Measurements from ENCODE around the gene HAUS1. TPM values are rescaled to one million over a fixed set of nuclear protein-coding genes. Genes with fewer than 3 reads are reported as not detected.
"Not testable (repeated sequence)": the region's sequence is repeated elsewhere in the genome, so short reads cannot be mapped to it uniquely, and the experiment has no call there.

Gene HAUS1
- polyA plus RNA-seq, 3 donors = 12.1 to 50.4 (median 34.6) TPM

DNA sequence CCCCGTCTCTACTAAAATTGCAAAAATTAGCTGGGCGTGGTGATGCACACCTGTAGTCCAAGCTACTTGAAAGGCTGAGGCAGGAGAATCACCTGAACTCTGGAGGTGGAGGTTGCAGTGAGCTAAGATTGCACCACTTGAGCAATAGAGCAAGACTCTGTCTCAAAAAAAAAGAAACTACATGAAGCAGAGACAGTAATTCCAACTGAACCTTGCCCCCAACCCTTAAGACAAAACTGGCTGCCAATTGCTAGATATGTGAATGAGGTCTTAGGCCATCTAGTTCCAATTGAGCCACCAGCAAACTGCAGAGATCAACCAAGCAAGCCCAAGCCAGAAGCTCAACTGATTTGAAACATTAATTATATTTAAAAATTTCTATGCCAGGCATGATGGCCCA lies 25.9 kb downstream of the HAUS1 start:
- Mint-ChIP-seq H3K4me1 (no peaks in the 10 kb centered on the region), H3K27ac (no peak overlapping the region), H3K9me3 (no peaks in the 10 kb centered on the region), H3K36me3 (peaks cover 50 to 68% of the 10 kb centered on the region in 2 donors), H3K4me3 (no peak overlapping the region), H3K27me3 (ENCODE audit: low read depth in 3 of 3) (peaks cover 0 to 2% (median 0%) of the 10 kb centered on the region in 3 donors)
- Histone ChIP-seq H3K4me3 (replicated peaks in 1 of 3; ENCODE audit: low read depth in 2 of 3, low read length in 3 of 3) (no peak overlapping the region), H3K9ac (ENCODE audit: insufficient read depth, low read length, poor library complexity, severe bottlenecking) (no peak overlapping the region), H3K9me3 (replicated peaks in 1 of 2; ENCODE audit: control insufficient read depth in 1 of 2, insufficient read depth in 1 of 2, low read length in 2 of 2) (no peaks in the 10 kb centered on the region), H3K27me3 (ENCODE audit: control insufficient read depth in 2 of 2, insufficient read depth in 2 of 2, low read length in 2 of 2) (no peaks in the 10 kb centered on the region), H3K4me2 (replicated peaks; ENCODE audit: extremely low read depth, low read length, poor library complexity, severe bottlenecking) (no peak overlapping the region), H2AFZ (ENCODE audit: insufficient read depth, low read depth, low read length, poor library complexity, severe bottlenecking) (no peak overlapping the region), H4K20me1 (ENCODE audit: insufficient read depth, low read length) (no peaks in the 10 kb centered on the region), H3K4me1 (ENCODE audit: control insufficient read depth in 1 of 2, insufficient read depth in 2 of 2, low read length in 2 of 2) (no peaks in the 10 kb centered on the region), H3K36me3 (replicated peaks in 1 of 2; ENCODE audit: control insufficient read depth in 1 of 2, insufficient read depth in 2 of 2, low read length in 2 of 2) (peaks cover 49 to 50% of the 10 kb centered on the region in 2 donors), H3K79me2 (ENCODE audit: insufficient read depth, low read length) (no peaks in the 10 kb centered on the region), H3K27ac (ENCODE audit: low read depth in 1 of 2, low read length in 2 of 2) (no peak overlapping the region)
- TF ChIP-seq, protein P1, sequence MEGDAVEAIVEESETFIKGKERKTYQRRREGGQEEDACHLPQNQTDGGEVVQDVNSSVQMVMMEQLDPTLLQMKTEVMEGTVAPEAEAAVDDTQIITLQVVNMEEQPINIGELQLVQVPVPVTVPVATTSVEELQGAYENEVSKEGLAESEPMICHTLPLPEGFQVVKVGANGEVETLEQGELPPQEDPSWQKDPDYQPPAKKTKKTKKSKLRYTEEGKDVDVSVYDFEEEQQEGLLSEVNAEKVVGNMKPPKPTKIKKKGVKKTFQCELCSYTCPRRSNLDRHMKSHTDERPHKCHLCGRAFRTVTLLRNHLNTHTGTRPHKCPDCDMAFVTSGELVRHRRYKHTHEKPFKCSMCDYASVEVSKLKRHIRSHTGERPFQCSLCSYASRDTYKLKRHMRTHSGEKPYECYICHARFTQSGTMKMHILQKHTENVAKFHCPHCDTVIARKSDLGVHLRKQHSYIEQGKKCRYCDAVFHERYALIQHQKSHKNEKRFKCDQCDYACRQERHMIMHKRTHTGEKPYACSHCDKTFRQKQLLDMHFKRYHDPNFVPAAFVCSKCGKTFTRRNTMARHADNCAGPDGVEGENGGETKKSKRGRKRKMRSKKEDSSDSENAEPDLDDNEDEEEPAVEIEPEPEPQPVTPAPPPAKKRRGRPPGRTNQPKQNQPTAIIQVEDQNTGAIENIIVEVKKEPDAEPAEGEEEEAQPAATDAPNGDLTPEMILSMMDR (IDR thresholded peaks at IDR 0.05) = no peak
- 100% methylated on average over 2 of the region's 2 CpGs for WGBS (ENCODE audit: insufficient coverage)
- intact Hi-C loops (cut with micrococcal nuclease) = no loop called here
- no peak for DNase-seq

DNA sequence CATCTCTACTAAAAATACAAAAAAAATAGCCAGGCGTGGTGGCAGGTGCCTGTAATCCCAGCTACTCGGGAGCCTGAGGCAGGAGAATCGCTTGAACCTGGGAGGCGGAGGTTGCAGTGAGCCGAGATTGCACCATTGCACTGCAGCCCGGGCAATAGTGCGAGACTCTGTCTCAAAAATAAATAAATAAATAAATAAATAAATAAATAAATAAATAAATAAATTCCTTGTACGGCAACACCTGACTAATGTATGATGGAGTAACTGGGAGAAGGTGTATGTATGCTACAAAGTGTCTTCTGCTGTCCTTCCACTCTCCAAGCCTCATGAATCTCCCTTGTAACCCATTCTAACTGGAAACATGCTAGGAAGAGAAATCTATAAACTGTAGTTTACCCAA lies 26.4 kb downstream of the HAUS1 start:
- DNase-seq; H3K27ac Mint-ChIP-seq; H3K4me2 ChIP-seq (replicated peaks; ENCODE audit: extremely low read depth, low read length, poor library complexity, severe bottlenecking); H4K20me1 ChIP-seq (ENCODE audit: insufficient read depth, low read length); H3K9me3 ChIP-seq (replicated peaks in 1 of 2; ENCODE audit: control insufficient read depth in 1 of 2, insufficient read depth in 1 of 2, low read length in 2 of 2); H3K4me3 Mint-ChIP-seq; H3K79me2 ChIP-seq (ENCODE audit: insufficient read depth, low read length); H2AFZ ChIP-seq (ENCODE audit: insufficient read depth, low read depth, low read length, poor library complexity, severe bottlenecking); H3K9ac ChIP-seq (ENCODE audit: insufficient read depth, low read length, poor library complexity, severe bottlenecking); H3K4me3 ChIP-seq (replicated peaks in 1 of 3; ENCODE audit: low read depth in 2 of 3, low read length in 3 of 3); intact Hi-C loops (cut with micrococcal nuclease); H3K27me3 ChIP-seq (ENCODE audit: control insufficient read depth in 2 of 2, insufficient read depth in 2 of 2, low read length in 2 of 2); H3K9me3 Mint-ChIP-seq; H3K4me1 Mint-ChIP-seq; H3K4me1 ChIP-seq (ENCODE audit: control insufficient read depth in 1 of 2, insufficient read depth in 2 of 2, low read length in 2 of 2); H3K27ac ChIP-seq (ENCODE audit: low read depth in 1 of 2, low read length in 2 of 2); H3K27me3 Mint-ChIP-seq (ENCODE audit: low read depth in 3 of 3): not testable (repeated sequence)
- no CpG with 5 or more reads among the region's 8 CpGs for WGBS (ENCODE audit: insufficient coverage)
- H3K36me3 ChIP-seq (replicated peaks in 1 of 2; ENCODE audit: control insufficient read depth in 1 of 2, insufficient read depth in 2 of 2, low read length in 2 of 2) = peaks cover 45 to 47% of the 10 kb centered on the region in 2 donors
- peaks cover 48 to 64% of the 10 kb centered on the region in 2 donors for H3K36me3 Mint-ChIP-seq

Data from CD14-positive monocyte (primary cell).